Measurements from ENCODE around the gene TLR4.

The TLR4 gene

DNA sequence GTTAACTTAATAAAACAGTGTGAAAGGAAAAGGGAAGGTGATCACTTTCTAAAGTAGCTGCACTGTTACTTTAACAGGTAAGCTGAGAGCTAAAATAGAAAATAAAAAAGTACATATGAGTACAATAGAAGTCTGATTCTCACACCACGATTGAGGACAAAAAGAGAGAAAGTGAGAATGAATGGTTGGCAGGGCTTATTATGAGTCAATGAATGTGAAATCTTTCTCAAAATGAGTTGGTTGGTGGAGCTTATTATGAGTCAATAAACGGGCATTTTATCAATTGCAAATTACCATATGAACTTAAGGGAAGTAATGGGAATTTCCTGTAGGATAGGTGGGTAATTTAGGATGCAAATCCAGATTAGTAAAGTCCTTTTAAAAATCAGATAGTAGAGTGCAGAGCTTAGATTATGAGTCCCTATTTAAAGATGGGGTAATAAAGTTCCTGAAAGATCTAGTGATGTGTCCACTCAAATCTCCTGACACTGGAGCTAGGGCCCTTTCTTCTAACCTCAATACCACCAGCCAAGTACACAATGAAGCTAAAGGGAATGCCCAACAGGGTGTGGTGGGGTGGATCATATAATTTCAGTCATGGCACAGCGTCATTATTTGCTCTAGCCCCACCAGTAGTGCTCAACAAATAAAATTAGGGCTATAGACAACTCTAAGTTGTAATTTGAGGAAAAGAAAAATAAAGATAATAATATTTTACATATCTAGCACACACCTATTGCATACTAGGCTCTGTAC, 21.1 kb upstream of the TLR4 start:
- Histone ChIP-seq H3K4me1 (ENCODE audit: control insufficient read depth, insufficient read depth, low read length) (no peaks in the 10 kb centered on the region), H3K4me3 (ENCODE audit: low read length in 2 of 2) (no peak overlapping the region), H3K36me3 (ENCODE audit: control insufficient read depth in 2 of 2, insufficient read depth in 2 of 2, low read length in 2 of 2) (no peaks in the 10 kb centered on the region), H3K9me3 (ENCODE audit: control insufficient read depth in 2 of 2, low read length in 2 of 2) (no peaks in the 10 kb centered on the region), H3K27me3 (ENCODE audit: control insufficient read depth in 1 of 2, insufficient read depth in 2 of 2, low read length in 2 of 2) (no peaks in the 10 kb centered on the region), H3K9ac (ENCODE audit: low read length in 2 of 2) (no peak overlapping the region), H3K27ac (ENCODE audit: low read length) (no peak overlapping the region)

DNA sequence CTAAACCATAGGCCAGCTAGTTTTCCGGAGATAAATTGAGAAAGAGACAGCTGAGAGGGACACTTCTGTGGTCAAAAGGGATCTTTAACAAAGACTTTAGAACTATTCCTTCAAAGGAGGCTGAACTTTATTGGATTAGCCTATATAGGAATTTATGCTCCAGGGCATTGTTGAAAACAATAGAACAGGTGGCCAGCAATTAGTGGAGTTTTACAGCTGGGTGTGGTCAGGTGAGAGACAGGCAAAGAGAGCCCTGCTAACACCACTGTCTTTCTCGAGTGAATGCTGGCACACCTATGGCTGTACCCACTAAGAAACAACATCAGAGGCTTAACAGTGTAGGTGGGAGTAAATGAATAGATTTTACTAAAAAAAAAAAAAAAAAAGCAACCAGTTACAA, 16.7 kb upstream of the TLR4 start:
- H3K4me3 ChIP-seq (ENCODE audit: low read length in 2 of 2), result no peak overlapping the region
- H3K9ac ChIP-seq (ENCODE audit: low read length in 2 of 2), result no peak overlapping the region
- H3K36me3 ChIP-seq (ENCODE audit: control insufficient read depth in 2 of 2, insufficient read depth in 2 of 2, low read length in 2 of 2), result no peaks in the 10 kb centered on the region
- H3K9me3 ChIP-seq (ENCODE audit: control insufficient read depth in 2 of 2, low read length in 2 of 2), result no peaks in the 10 kb centered on the region
- no peak overlapping the region for H3K27ac ChIP-seq (ENCODE audit: low read length)
- H3K27me3 ChIP-seq (ENCODE audit: control insufficient read depth in 1 of 2, insufficient read depth in 2 of 2, low read length in 2 of 2), result no peaks in the 10 kb centered on the region
- no peaks in the 10 kb centered on the region for H3K4me1 ChIP-seq (ENCODE audit: control insufficient read depth, insufficient read depth, low read length)

GRCh38 chr9:117691367-117691766, 12.8 kb upstream of the TLR4 start:
- Histone ChIP-seq H3K9me3 (ENCODE audit: control insufficient read depth in 2 of 2, low read length in 2 of 2) (no peaks in the 10 kb centered on the region), H3K27me3 (ENCODE audit: control insufficient read depth in 1 of 2, insufficient read depth in 2 of 2, low read length in 2 of 2) (no peaks in the 10 kb centered on the region), H3K36me3 (ENCODE audit: control insufficient read depth in 2 of 2, insufficient read depth in 2 of 2, low read length in 2 of 2) (no peaks in the 10 kb centered on the region), H3K27ac (ENCODE audit: low read length) (no peak overlapping the region), H3K4me3 (ENCODE audit: low read length in 2 of 2) (no peak overlapping the region), H3K9ac (ENCODE audit: low read length in 2 of 2) (no peak overlapping the region), H3K4me1 (ENCODE audit: control insufficient read depth, insufficient read depth, low read length) (no peaks in the 10 kb centered on the region)

DNA sequence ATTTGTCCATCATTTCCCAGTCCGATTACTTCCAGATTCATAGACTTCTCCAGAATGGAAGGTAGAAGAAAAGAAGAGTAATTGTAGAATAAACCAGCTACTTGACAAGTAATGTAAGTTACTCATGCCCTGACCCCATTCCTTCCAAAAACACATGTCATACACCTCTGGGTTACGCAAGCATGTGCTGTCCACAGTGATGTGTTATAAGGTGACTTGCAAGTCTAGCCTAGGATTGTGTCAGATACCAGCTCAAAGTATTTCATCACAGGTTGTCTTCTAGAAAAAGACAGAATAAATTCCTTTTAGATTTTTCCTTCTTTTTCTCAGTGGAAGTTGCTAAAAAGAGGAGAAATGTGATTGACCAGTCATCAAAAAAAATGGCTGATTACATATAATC, 8.0 kb upstream of the TLR4 start:
- no peaks in the 10 kb centered on the region for H3K4me1 ChIP-seq (ENCODE audit: control insufficient read depth, insufficient read depth, low read length)
- no peaks in the 10 kb centered on the region for H3K9me3 ChIP-seq (ENCODE audit: control insufficient read depth in 2 of 2, low read length in 2 of 2)
- H3K9ac ChIP-seq (ENCODE audit: low read length in 2 of 2), result no peak overlapping the region
- no peaks in the 10 kb centered on the region for H3K27me3 ChIP-seq (ENCODE audit: control insufficient read depth in 1 of 2, insufficient read depth in 2 of 2, low read length in 2 of 2)
- H3K36me3 ChIP-seq (ENCODE audit: control insufficient read depth in 2 of 2, insufficient read depth in 2 of 2, low read length in 2 of 2), result no peaks in the 10 kb centered on the region
- no peak overlapping the region for H3K4me3 ChIP-seq (ENCODE audit: low read length in 2 of 2)
- no peak overlapping the region for H3K27ac ChIP-seq (ENCODE audit: low read length)

GRCh38 chr9:117697046-117697445, 7.2 kb upstream of the TLR4 start:
- Histone ChIP-seq H3K4me1 (ENCODE audit: control insufficient read depth, insufficient read depth, low read length) (no peaks in the 10 kb centered on the region), H3K27ac (ENCODE audit: low read length) (no peak overlapping the region), H3K27me3 (ENCODE audit: control insufficient read depth in 1 of 2, insufficient read depth in 2 of 2, low read length in 2 of 2) (no peaks in the 10 kb centered on the region), H3K9ac (ENCODE audit: low read length in 2 of 2) (no peak overlapping the region), H3K4me3 (ENCODE audit: low read length in 2 of 2) (no peak overlapping the region), H3K9me3 (ENCODE audit: control insufficient read depth in 2 of 2, low read length in 2 of 2) (no peaks in the 10 kb centered on the region), H3K36me3 (ENCODE audit: control insufficient read depth in 2 of 2, insufficient read depth in 2 of 2, low read length in 2 of 2) (no peaks in the 10 kb centered on the region)

GRCh38 chr9:117703537-117703936, 666 bp upstream of the TLR4 start:
- Histone ChIP-seq H3K4me1 (ENCODE audit: control insufficient read depth, insufficient read depth, low read length) (no peaks in the 10 kb centered on the region), H3K27ac (ENCODE audit: low read length) (no peak overlapping the region), H3K9me3 (ENCODE audit: control insufficient read depth in 2 of 2, low read length in 2 of 2) (no peaks in the 10 kb centered on the region), H3K36me3 (ENCODE audit: control insufficient read depth in 2 of 2, insufficient read depth in 2 of 2, low read length in 2 of 2) (no peaks in the 10 kb centered on the region), H3K27me3 (ENCODE audit: control insufficient read depth in 1 of 2, insufficient read depth in 2 of 2, low read length in 2 of 2) (no peaks in the 10 kb centered on the region), H3K4me3 (ENCODE audit: low read length in 2 of 2) (peak overlapping the region in 1 of 2 donors; percentile 66), H3K9ac (ENCODE audit: low read length in 2 of 2) (peak overlapping the region in 1 of 2 donors; percentile 26)

GRCh38 chr9:117704597-117704996, 394 bp downstream of the TLR4 start:
- Histone ChIP-seq H3K4me3 (ENCODE audit: low read length in 2 of 2) (peak overlapping the region; percentile 29 to 66), H3K4me1 (ENCODE audit: control insufficient read depth, insufficient read depth, low read length) (no peaks in the 10 kb centered on the region), H3K9me3 (ENCODE audit: control insufficient read depth in 2 of 2, low read length in 2 of 2) (no peaks in the 10 kb centered on the region), H3K27me3 (ENCODE audit: control insufficient read depth in 1 of 2, insufficient read depth in 2 of 2, low read length in 2 of 2) (no peaks in the 10 kb centered on the region), H3K9ac (ENCODE audit: low read length in 2 of 2) (peak overlapping the region in 1 of 2 donors; percentile 26), H3K27ac (ENCODE audit: low read length) (peak overlapping the region; percentile 6), H3K36me3 (ENCODE audit: control insufficient read depth in 2 of 2, insufficient read depth in 2 of 2, low read length in 2 of 2) (no peaks in the 10 kb centered on the region)

DNA sequence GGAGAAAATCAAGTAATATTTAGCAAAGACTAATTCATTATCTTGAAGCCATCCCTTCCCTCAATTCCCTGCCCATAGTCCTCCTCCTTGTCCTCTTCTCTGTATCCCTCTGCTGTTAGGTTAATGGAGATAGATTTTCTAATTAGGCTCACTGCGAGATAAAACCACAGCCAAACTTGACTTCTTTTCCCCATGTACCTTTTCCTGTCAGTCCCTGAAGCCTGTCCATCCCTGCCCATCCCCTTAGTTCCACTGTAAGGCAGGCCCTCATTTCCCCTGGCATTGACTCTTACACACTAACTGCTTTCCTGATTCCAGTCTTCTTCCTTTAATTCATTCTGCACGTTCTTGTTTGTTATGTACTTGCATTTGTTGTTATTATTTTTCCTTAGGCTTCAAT, 1.2 kb downstream of the TLR4 start:
- no peaks in the 10 kb centered on the region for H3K27me3 ChIP-seq (ENCODE audit: control insufficient read depth in 1 of 2, insufficient read depth in 2 of 2, low read length in 2 of 2)
- no peaks in the 10 kb centered on the region for H3K4me1 ChIP-seq (ENCODE audit: control insufficient read depth, insufficient read depth, low read length)
- no peaks in the 10 kb centered on the region for H3K9me3 ChIP-seq (ENCODE audit: control insufficient read depth in 2 of 2, low read length in 2 of 2)
- H3K9ac ChIP-seq (ENCODE audit: low read length in 2 of 2), result no peak overlapping the region
- no peak overlapping the region for H3K27ac ChIP-seq (ENCODE audit: low read length)
- peak overlapping the region; percentile 29 to 66 for H3K4me3 ChIP-seq (ENCODE audit: low read length in 2 of 2)
- H3K36me3 ChIP-seq (ENCODE audit: control insufficient read depth in 2 of 2, insufficient read depth in 2 of 2, low read length in 2 of 2), result no peaks in the 10 kb centered on the region

DNA sequence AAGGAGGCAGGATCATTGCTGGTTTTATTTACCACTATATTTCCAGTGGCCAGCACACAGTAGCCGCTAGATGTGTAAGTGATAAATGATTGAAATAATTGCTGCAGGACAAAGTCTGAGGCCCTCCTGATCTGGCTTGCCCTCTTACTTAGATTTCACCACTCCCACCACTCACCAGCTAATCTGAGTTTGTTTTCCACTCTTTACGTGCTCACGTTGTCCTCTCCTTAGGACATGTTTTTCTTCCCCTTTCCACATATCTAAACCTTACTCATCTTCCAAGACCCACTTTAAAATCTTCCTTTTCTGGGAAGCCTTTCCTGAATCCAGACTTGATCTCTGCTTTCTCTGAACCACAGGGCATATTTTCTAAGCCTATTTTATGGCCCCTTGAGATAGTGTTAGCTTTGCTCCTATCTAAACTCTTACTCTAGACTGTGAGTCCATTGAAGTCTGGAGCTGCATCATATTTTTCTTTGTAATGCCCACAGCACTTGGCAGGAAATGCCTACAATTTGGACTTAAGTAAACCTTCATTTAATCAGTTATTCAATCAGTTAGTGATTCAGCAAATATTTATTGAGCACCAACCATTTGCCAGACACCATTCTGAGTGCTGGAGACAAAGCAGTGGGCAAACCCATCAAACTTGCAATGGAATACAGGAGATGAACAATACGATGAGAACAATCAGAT, 2.4 kb downstream of the TLR4 start:
- no peaks in the 10 kb centered on the region for H3K9me3 ChIP-seq (ENCODE audit: control insufficient read depth in 2 of 2, low read length in 2 of 2)
- no peaks in the 10 kb centered on the region for H3K36me3 ChIP-seq (ENCODE audit: control insufficient read depth in 2 of 2, insufficient read depth in 2 of 2, low read length in 2 of 2)
- peak overlapping the region in 1 of 2 donors; percentile 40 for H3K4me3 ChIP-seq (ENCODE audit: low read length in 2 of 2)
- H3K27me3 ChIP-seq (ENCODE audit: control insufficient read depth in 1 of 2, insufficient read depth in 2 of 2, low read length in 2 of 2), result no peaks in the 10 kb centered on the region
- no peak overlapping the region for H3K9ac ChIP-seq (ENCODE audit: low read length in 2 of 2)
- H3K27ac ChIP-seq (ENCODE audit: low read length), result no peak overlapping the region
- no peaks in the 10 kb centered on the region for H3K4me1 ChIP-seq (ENCODE audit: control insufficient read depth, insufficient read depth, low read length)

- Histone ChIP-seq H3K4me3 (ENCODE audit: low read length in 2 of 2) (no peak overlapping the region), H3K27ac (ENCODE audit: low read length) (no peak overlapping the region), H3K9ac (ENCODE audit: low read length in 2 of 2) (no peak overlapping the region), H3K9me3 (ENCODE audit: control insufficient read depth in 2 of 2, low read length in 2 of 2) (no peaks in the 10 kb centered on the region), H3K36me3 (ENCODE audit: control insufficient read depth in 2 of 2, insufficient read depth in 2 of 2, low read length in 2 of 2) (no peaks in the 10 kb centered on the region), H3K4me1 (ENCODE audit: control insufficient read depth, insufficient read depth, low read length) (no peaks in the 10 kb centered on the region), H3K27me3 (ENCODE audit: control insufficient read depth in 1 of 2, insufficient read depth in 2 of 2, low read length in 2 of 2) (no peaks in the 10 kb centered on the region)
Measured at GRCh38 chr9:117707561-117707960, 3.4 kb downstream of the TLR4 start.

- H3K4me1 ChIP-seq (ENCODE audit: control insufficient read depth, insufficient read depth, low read length), result no peaks in the 10 kb centered on the region
- H3K4me3 ChIP-seq (ENCODE audit: low read length in 2 of 2), result no peak overlapping the region
- no peaks in the 10 kb centered on the region for H3K36me3 ChIP-seq (ENCODE audit: control insufficient read depth in 2 of 2, insufficient read depth in 2 of 2, low read length in 2 of 2)
- H3K27me3 ChIP-seq (ENCODE audit: control insufficient read depth in 1 of 2, insufficient read depth in 2 of 2, low read length in 2 of 2), result no peaks in the 10 kb centered on the region
- no peaks in the 10 kb centered on the region for H3K9me3 ChIP-seq (ENCODE audit: control insufficient read depth in 2 of 2, low read length in 2 of 2)
- no peak overlapping the region for H3K27ac ChIP-seq (ENCODE audit: low read length)
- no peak overlapping the region for H3K9ac ChIP-seq (ENCODE audit: low read length in 2 of 2)
Measured at GRCh38 chr9:117709936-117710335, 5.7 kb downstream of the TLR4 start.
